Fibroblast of lung (primary cell): Measurements from ENCODE around the gene LARP4B.

Experiments used
- EZH2 ChIP-seq: IDR thresholded peaks from 2 replicates; pipeline ENCODE4 v1.5.1; 2012; ENCODE audit warnings: low read length, control low read depth, mild to moderate bottlenecking; ENCODE audit errors: missing control alignments
- TF ChIP-seq, protein P1 (sequence below), 2 donors: IDR thresholded peaks in 1 of 2; conservative IDR thresholded peaks in 1 of 2; 1 replicate in 1 of 2; 2 replicates in 1 of 2; pipeline ENCODE4 v1.5.1; 2011 to 2012; ENCODE audit warnings: low read length in 2 of 2, control low read depth in 1 of 2, inconsistent platforms in 1 of 2, low read depth in 1 of 2, mild to moderate bottlenecking in 1 of 2

DNA sequence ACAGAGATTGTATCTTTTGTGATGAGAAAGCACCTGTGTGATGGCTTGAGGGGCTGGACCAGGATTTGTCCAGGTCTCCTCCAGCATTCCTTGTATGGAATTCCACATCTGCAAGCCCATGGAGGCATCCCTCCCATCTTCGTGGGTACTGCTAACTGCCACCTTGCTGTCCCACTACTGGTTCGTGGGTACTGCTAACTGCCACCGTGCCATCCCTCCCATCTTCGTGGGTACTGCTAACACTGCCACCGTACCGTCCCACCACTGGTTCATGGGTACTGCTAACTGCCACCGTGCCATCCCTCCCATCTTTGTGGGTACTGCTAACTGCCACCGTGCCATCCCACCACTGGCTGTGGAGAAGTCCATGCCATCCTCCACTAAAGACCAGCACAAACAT lies 111.7 kb downstream of the LARP4B start:
- TF ChIP-seq EZH2, result no peak
- TF ChIP-seq, protein P1, sequence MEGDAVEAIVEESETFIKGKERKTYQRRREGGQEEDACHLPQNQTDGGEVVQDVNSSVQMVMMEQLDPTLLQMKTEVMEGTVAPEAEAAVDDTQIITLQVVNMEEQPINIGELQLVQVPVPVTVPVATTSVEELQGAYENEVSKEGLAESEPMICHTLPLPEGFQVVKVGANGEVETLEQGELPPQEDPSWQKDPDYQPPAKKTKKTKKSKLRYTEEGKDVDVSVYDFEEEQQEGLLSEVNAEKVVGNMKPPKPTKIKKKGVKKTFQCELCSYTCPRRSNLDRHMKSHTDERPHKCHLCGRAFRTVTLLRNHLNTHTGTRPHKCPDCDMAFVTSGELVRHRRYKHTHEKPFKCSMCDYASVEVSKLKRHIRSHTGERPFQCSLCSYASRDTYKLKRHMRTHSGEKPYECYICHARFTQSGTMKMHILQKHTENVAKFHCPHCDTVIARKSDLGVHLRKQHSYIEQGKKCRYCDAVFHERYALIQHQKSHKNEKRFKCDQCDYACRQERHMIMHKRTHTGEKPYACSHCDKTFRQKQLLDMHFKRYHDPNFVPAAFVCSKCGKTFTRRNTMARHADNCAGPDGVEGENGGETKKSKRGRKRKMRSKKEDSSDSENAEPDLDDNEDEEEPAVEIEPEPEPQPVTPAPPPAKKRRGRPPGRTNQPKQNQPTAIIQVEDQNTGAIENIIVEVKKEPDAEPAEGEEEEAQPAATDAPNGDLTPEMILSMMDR (conservative IDR thresholded peaks at IDR 0.05 in 1 of 2, IDR thresholded peaks at IDR 0.05 in 1 of 2; ENCODE audit: low read depth in 1 of 2, low read length in 2 of 2), result no peak
